GM19193 (cell line): ENCODE data around the gene FGF18.

Experiments
- POLR2A ChIP-seq: IDR thresholded peaks from 4 replicates; pipeline ENCODE4 v1.6.1; 2011; ENCODE audit not compliant: insufficient read depth, insufficient read length; ENCODE audit errors: extremely low read depth

FGF18 gene

GRCh38 chr5:171418982-171419687, at the start of gene FGF18:
Gene FGF18 (plus strand): TSS chr5:171419647. CDS start chr5:171420200, 553 bp downstream.
- TF ChIP-seq POLR2A, result no peak

GRCh38 chr5:171369898-171370297, 49.5 kb upstream of the FGF18 start:
- no peak for TF ChIP-seq POLR2A

GRCh38 chr5:171371326-171371725, 48.1 kb upstream of the FGF18 start:
- no peak for TF ChIP-seq POLR2A

- no peak for TF ChIP-seq POLR2A
Observed at GRCh38 chr5:171379961-171380360, 39.5 kb upstream of the FGF18 start.

- TF ChIP-seq POLR2A, result no peak
Observed at GRCh38 chr5:171386006-171386671, 33.3 kb upstream of the FGF18 start.

GRCh38 chr5:171386861-171387344, 32.5 kb upstream of the FGF18 start:
- TF ChIP-seq POLR2A, result no peak

GRCh38 chr5:171387345-171387969, 32.0 kb upstream of the FGF18 start, which contains the start of gene NPM1:
Gene NPM1 (plus strand): TSS chr5:171387849. CDS start chr5:171387949, 100 bp downstream.
- peak; percentile 99 for TF ChIP-seq POLR2A

GRCh38 chr5:171387970-171388815, 31.3 kb upstream of the FGF18 start:
- TF ChIP-seq POLR2A, result peak; percentile 38

GRCh38 chr5:171388816-171389168, 30.7 kb upstream of the FGF18 start:
- TF ChIP-seq POLR2A, result no peak

- TF ChIP-seq POLR2A, result no peak
Observed at GRCh38 chr5:171390883-171391677, 28.4 kb upstream of the FGF18 start.

GRCh38 chr5:171391996-171392577, 27.4 kb upstream of the FGF18 start:
- no peak for TF ChIP-seq POLR2A

GRCh38 chr5:171392585-171393159, 26.8 kb upstream of the FGF18 start:
- no peak for TF ChIP-seq POLR2A

GRCh38 chr5:171395042-171395441, 24.4 kb upstream of the FGF18 start:
- no peak for TF ChIP-seq POLR2A
